ENCODE data around the gene ZNF853. TPM values are rescaled to one million over a fixed set of nuclear protein-coding genes. Genes with fewer than 3 reads are reported as not detected.

Gene ZNF853
- under 1 TPM; 0.20 to 0.98 (median 0.37) TPM for total RNA-seq
- long read RNA-seq = 0 reads

GRCh38 chr7:6614953-6615722, at the start of gene ZNF853:
ZNF853 (plus strand) TSS chr7:6615610; CDS start chr7:6616175, 565 bp downstream.
- peak within 1 kb of the TSS; percentile 33 to 46 (median 38) for H3K4me3 ChIP-seq
- no CpG with 5 or more reads among the region's 91 CpGs for WGBS (ENCODE audit: insufficient coverage, low coverage, low lambda C conversion rate, missing lambda C conversion rate)
- peak; percentile 13 to 30 (median 25) for ATAC-seq
- TF ChIP-seq POLR2A (IDR thresholded peaks at IDR 0.05) (no peak), CTCF (IDR thresholded peaks at IDR 0.05) (no peak)
- no peak within 1 kb of the TSS for H3K27ac ChIP-seq
- intact Hi-C loops (cut with DNase I) = no loop called here
- H3K27me3 ChIP-seq = peaks cover 0 to 6% of the 10 kb centered on the region in 2 donors
- no peaks in the 10 kb centered on the region for H3K4me1 ChIP-seq
- H3K36me3 ChIP-seq = no peaks in the 10 kb centered on the region
- no peak for DNase-seq
- H3K9me3 ChIP-seq = no peaks in the 10 kb centered on the region

GRCh38 chr7:6565655-6566054, 49.8 kb upstream of the ZNF853 start:
- ATAC-seq (no peak), DNase-seq (no peak)
- Histone ChIP-seq H3K4me3 (no peak overlapping the region), H3K9me3 (no peaks in the 10 kb centered on the region), H3K4me1 (no peaks in the 10 kb centered on the region), H3K27me3 (no peaks in the 10 kb centered on the region), H3K27ac (no peak overlapping the region), H3K36me3 (no peaks in the 10 kb centered on the region)
- 75% methylated on average over 2 of the region's 4 CpGs for WGBS (ENCODE audit: insufficient coverage, low coverage, low lambda C conversion rate, missing lambda C conversion rate)
- intact Hi-C loops (cut with DNase I) = no loop called here
- TF ChIP-seq POLR2A (IDR thresholded peaks at IDR 0.05) = no peak
- TF ChIP-seq CTCF (IDR thresholded peaks at IDR 0.05) = no peak

GRCh38 chr7:6567886-6568285, 47.5 kb upstream of the ZNF853 start:
- Histone ChIP-seq H3K27me3 (no peaks in the 10 kb centered on the region), H3K9me3 (no peaks in the 10 kb centered on the region), H3K36me3 (no peaks in the 10 kb centered on the region), H3K4me3 (no peak overlapping the region), H3K4me1 (no peaks in the 10 kb centered on the region), H3K27ac (no peak overlapping the region)
- ATAC-seq (no peak), DNase-seq (no peak)
- WGBS (ENCODE audit: insufficient coverage, low coverage, low lambda C conversion rate, missing lambda C conversion rate) = 74% methylated on average over 3 of the region's 3 CpGs
- intact Hi-C loops (cut with DNase I) = no loop called here
- TF ChIP-seq CTCF (IDR thresholded peaks at IDR 0.05) (no peak), POLR2A (IDR thresholded peaks at IDR 0.05) (no peak)

- Histone ChIP-seq H3K4me1 (no peaks in the 10 kb centered on the region), H3K27ac (no peak overlapping the region), H3K9me3 (no peaks in the 10 kb centered on the region), H3K36me3 (no peaks in the 10 kb centered on the region), H3K4me3 (no peak overlapping the region), H3K27me3 (no peaks in the 10 kb centered on the region)
- DNase-seq = no peak
- intact Hi-C loops (cut with DNase I) = no loop called here
- no peak for ATAC-seq
- WGBS (ENCODE audit: insufficient coverage, low coverage, low lambda C conversion rate, missing lambda C conversion rate) = 42% methylated on average over 7 of the region's 7 CpGs
- TF ChIP-seq POLR2A (IDR thresholded peaks at IDR 0.05) (no peak), CTCF (IDR thresholded peaks at IDR 0.05) (no peak)
Measured at GRCh38 chr7:6571160-6571779, 44.1 kb upstream of the ZNF853 start.

Data from right lobe of liver (tissue), 6 donors.